Nephron (organoid): Measurements from ENCODE around the gene JAZF1.

Experiments used
- H3K27ac Mint-ChIP-seq, 3 experiments: 2 replicates each; pipeline ENCODE4 v1.8.0; 2020; ENCODE audit warnings: mixed read lengths in 3 of 3, mild to moderate bottlenecking in 2 of 3, moderate library complexity in 1 of 3
- H3K27me3 Mint-ChIP-seq: 2 replicates; pipeline ENCODE4 v1.8.0; 2021; ENCODE audit warnings: low read depth, mild to moderate bottlenecking, moderate library complexity, mixed read lengths
- H3K36me3 Mint-ChIP-seq: 2 replicates; pipeline ENCODE4 v1.8.0; 2020; ENCODE audit warnings: low read depth, mixed read lengths
- H3K4me1 Mint-ChIP-seq: 2 replicates; pipeline ENCODE4 v1.8.0; 2020; ENCODE audit warnings: mixed read lengths
- H3K4me3 Mint-ChIP-seq, 3 experiments: 2 replicates each; pipeline ENCODE4 v1.8.0; 2020; ENCODE audit warnings: mild to moderate bottlenecking in 3 of 3, mixed read lengths in 3 of 3, moderate library complexity in 2 of 3
- H3K9me3 Mint-ChIP-seq: 2 replicates; pipeline ENCODE4 v1.8.0; 2020; ENCODE audit warnings: mixed read lengths
- TF ChIP-seq, protein P1 (sequence below), 3 experiments: fragments of 200-600 bp; sonication (generic); IDR thresholded peaks; one replicate each; pipeline ENCODE4 v1.5.0; 2021; ENCODE audit warnings: antibody characterized with exemption in 3 of 3; ENCODE audit not compliant: unreplicated experiment in 3 of 3

Gene JAZF1

DNA sequence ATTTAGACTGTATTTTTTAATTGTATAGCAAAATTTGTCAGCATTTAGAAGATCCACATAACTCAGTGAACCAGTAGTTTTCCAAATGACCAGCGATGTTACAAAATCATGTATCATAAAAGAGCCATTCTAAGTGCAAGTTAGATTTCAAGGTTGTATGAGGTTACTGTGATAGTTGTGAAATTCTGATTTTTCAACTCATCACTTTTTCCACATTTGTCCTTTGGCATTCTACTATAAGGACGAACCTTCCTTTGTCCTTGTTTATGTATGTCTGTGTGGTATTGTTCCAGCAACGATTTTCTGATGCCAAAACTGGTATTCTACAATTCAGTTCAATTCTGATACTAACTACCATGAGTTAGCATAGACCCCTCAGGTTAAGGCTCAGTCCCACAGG is 376.5 kb downstream of the JAZF1 start:
- H3K9me3 Mint-ChIP-seq, result no peaks in the 10 kb centered on the region
- peaks cover 6% of the 10 kb centered on the region for H3K4me1 Mint-ChIP-seq
- H3K4me3 Mint-ChIP-seq, result no peak overlapping the region
- H3K27ac Mint-ChIP-seq, result no peak overlapping the region
- TF ChIP-seq, protein P1, sequence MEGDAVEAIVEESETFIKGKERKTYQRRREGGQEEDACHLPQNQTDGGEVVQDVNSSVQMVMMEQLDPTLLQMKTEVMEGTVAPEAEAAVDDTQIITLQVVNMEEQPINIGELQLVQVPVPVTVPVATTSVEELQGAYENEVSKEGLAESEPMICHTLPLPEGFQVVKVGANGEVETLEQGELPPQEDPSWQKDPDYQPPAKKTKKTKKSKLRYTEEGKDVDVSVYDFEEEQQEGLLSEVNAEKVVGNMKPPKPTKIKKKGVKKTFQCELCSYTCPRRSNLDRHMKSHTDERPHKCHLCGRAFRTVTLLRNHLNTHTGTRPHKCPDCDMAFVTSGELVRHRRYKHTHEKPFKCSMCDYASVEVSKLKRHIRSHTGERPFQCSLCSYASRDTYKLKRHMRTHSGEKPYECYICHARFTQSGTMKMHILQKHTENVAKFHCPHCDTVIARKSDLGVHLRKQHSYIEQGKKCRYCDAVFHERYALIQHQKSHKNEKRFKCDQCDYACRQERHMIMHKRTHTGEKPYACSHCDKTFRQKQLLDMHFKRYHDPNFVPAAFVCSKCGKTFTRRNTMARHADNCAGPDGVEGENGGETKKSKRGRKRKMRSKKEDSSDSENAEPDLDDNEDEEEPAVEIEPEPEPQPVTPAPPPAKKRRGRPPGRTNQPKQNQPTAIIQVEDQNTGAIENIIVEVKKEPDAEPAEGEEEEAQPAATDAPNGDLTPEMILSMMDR (IDR thresholded peaks at IDR 0.05; ENCODE audit: unreplicated experiment in 3 of 3), result no peak
- peaks cover 23% of the 10 kb centered on the region for H3K36me3 Mint-ChIP-seq
- no peaks in the 10 kb centered on the region for H3K27me3 Mint-ChIP-seq

DNA sequence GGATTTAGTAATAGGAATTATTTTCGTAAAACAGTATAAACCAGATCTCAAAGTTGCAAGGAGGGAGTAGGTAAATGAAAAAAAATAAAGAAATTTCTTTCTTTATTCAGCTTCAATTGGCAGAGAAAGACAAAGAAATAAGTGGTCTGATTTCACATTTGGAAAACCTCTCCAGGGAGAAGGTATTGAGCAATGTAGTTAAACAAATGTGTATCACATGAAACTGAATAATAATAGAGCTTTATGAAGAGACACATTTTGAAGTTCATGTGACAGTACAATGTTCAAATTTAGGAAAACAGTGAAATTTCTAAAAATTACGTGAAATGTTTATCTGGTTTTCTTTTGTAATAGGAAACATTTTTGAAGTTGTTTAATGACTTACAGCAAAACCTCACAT is 377.6 kb downstream of the JAZF1 start:
- Mint-ChIP-seq H3K4me3 (no peak overlapping the region), H3K4me1 (no peaks in the 10 kb centered on the region), H3K9me3 (no peaks in the 10 kb centered on the region), H3K27me3 (no peaks in the 10 kb centered on the region), H3K36me3 (peaks cover 30% of the 10 kb centered on the region), H3K27ac (no peak overlapping the region)
- TF ChIP-seq, protein P1 (IDR thresholded peaks at IDR 0.05; ENCODE audit: unreplicated experiment in 3 of 3), result no peak

DNA sequence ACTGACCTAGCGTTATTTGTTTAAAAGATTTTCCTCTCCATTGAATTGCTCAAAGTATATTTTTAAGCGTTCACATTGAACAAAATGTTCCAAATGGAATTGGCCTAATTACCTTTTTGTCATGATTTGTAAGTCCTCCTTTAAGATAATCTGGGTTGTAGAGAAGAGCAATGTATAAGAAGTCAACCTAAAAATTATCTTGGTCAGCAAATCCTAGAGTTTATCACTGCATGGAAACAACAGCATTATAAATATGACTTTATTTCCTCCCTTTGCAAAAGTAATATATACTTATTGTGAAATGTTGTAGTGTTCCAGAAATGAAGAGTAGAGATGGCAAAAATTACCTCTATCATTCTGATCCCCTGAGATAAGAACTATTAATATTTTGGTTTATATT is 381.4 kb downstream of the JAZF1 start:
- no peaks in the 10 kb centered on the region for H3K27me3 Mint-ChIP-seq
- no peaks in the 10 kb centered on the region for H3K9me3 Mint-ChIP-seq
- no peak overlapping the region for H3K4me3 Mint-ChIP-seq
- TF ChIP-seq, protein P1 (IDR thresholded peaks at IDR 0.05; ENCODE audit: unreplicated experiment in 3 of 3), result no peak
- H3K36me3 Mint-ChIP-seq, result peaks cover 48% of the 10 kb centered on the region
- H3K4me1 Mint-ChIP-seq, result no peaks in the 10 kb centered on the region
- no peak overlapping the region for H3K27ac Mint-ChIP-seq

DNA sequence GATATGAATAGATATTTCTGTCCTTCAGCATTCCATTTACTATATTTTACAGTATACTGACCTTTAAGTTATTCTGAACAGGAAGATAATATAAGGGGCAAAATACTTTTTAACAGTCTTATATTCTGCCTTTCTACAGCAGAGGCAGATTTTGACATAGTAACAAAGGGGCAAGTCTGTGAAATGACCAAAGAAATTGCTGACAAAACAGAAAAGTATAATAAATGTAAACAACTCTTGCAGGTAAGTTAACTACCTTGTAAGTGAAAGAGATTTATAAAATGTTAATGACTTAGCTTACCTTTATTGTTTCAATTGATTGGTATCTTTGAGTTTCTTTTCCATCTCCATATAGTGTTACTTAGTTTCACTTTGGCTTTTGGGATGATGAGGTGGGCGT is 384.6 kb downstream of the JAZF1 start:
- H3K4me3 Mint-ChIP-seq, result no peak overlapping the region
- peaks cover 53% of the 10 kb centered on the region for H3K36me3 Mint-ChIP-seq
- no peak overlapping the region for H3K27ac Mint-ChIP-seq
- H3K9me3 Mint-ChIP-seq, result no peaks in the 10 kb centered on the region
- H3K27me3 Mint-ChIP-seq, result no peaks in the 10 kb centered on the region
- TF ChIP-seq, protein P1 (IDR thresholded peaks at IDR 0.05; ENCODE audit: unreplicated experiment in 3 of 3), result no peak
- H3K4me1 Mint-ChIP-seq, result no peaks in the 10 kb centered on the region

DNA sequence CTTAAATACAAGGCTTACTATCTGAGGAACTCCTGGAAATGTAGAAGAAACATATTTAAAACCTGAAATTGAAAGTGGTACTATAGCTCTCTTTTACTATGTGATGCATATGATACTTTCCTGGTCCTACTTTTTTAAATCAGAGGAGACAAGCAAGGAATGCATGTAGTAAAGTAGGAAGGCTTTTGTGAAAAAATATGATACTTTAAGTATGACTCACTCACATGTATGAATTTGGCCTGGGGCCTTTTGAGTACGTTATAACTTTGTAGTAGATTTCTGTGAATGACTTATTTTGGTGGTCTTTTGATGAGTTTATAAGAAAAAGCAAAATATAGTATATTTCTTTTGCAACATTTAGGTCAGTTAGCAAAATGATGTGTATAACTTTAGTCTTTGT is 386.8 kb downstream of the JAZF1 start:
- H3K4me1 Mint-ChIP-seq, result no peaks in the 10 kb centered on the region
- TF ChIP-seq, protein P1 (IDR thresholded peaks at IDR 0.05; ENCODE audit: unreplicated experiment in 3 of 3), result no peak

DNA sequence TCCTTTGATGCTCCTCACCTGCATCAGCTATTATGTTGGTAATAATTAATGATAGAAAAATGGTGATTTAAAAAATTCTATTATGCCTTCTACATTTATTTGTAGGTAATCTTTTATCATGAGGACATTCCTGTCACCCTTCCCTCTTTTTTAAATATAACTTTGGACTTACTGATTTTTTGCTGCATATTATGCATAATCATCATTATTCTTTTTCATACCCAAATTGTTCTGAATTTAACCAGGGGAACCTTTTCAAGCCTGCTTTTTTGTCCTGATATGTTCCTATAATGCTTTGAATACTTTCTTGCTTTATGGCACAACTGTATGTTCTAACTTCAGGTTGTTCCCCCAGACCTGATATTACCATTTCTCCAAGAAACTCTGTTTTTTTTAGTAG is 392.2 kb downstream of the JAZF1 start:
- TF ChIP-seq, protein P1 (IDR thresholded peaks at IDR 0.05; ENCODE audit: unreplicated experiment in 3 of 3), result no peak
- H3K4me1 Mint-ChIP-seq, result no peaks in the 10 kb centered on the region
- H3K4me3 Mint-ChIP-seq, result no peak overlapping the region
- H3K27me3 Mint-ChIP-seq, result no peaks in the 10 kb centered on the region
- no peaks in the 10 kb centered on the region for H3K9me3 Mint-ChIP-seq
- no peak overlapping the region for H3K27ac Mint-ChIP-seq
- peaks cover 38% of the 10 kb centered on the region for H3K36me3 Mint-ChIP-seq

More for the DNA sequence above, 386.8 kb downstream of the JAZF1 start:
- no peak overlapping the region for H3K27ac Mint-ChIP-seq
- no peaks in the 10 kb centered on the region for H3K27me3 Mint-ChIP-seq
- no peak overlapping the region for H3K4me3 Mint-ChIP-seq
- peaks cover 49% of the 10 kb centered on the region for H3K36me3 Mint-ChIP-seq
- no peaks in the 10 kb centered on the region for H3K9me3 Mint-ChIP-seq
